Peyer's patch (tissue), 4 donors: ENCODE measurements around the gene PIK3C2G.

Experiments used
- POLR2A ChIP-seq, 2 donors: fragments of 450-650 bp; IDR thresholded peaks; one replicate each; pipeline ENCODE4 v1.5.1; 2017; ENCODE audit warnings: antibody characterized with exemption in 2 of 2, mild to moderate bottlenecking in 2 of 2, moderate library complexity in 2 of 2
- TF ChIP-seq, protein P1 (sequence below), 6 experiments: fragments of 450-650 bp in 4 of 6; fragments of 200-600 bp in 2 of 6; sonication (generic) in 1 of 6; IDR thresholded peaks; one replicate each; pipeline ENCODE4 v1.5.1; 2017 to 2019; ENCODE audit warnings: antibody characterized with exemption in 6 of 6, mild to moderate bottlenecking in 3 of 6, moderate library complexity in 1 of 6

DNA sequence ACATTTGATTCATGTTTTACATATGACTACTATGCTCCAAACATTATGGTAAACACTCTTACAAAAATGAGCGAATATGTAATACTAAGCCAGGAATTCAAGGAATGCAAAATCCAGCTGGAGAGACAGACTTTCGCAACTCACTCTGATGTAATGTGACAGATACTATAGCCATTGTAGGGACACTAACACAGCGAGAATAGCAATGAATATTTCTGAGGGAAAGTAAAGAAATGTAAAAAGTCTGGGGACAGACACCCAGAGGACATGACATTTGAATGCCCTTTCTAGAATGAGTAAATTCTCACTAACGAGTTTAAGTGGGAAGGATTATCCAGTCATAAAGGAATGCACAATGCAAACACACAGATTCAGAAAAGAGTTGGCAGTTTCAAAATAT lies 121.9 kb downstream of the PIK3C2G start:
- TF ChIP-seq, protein P1, sequence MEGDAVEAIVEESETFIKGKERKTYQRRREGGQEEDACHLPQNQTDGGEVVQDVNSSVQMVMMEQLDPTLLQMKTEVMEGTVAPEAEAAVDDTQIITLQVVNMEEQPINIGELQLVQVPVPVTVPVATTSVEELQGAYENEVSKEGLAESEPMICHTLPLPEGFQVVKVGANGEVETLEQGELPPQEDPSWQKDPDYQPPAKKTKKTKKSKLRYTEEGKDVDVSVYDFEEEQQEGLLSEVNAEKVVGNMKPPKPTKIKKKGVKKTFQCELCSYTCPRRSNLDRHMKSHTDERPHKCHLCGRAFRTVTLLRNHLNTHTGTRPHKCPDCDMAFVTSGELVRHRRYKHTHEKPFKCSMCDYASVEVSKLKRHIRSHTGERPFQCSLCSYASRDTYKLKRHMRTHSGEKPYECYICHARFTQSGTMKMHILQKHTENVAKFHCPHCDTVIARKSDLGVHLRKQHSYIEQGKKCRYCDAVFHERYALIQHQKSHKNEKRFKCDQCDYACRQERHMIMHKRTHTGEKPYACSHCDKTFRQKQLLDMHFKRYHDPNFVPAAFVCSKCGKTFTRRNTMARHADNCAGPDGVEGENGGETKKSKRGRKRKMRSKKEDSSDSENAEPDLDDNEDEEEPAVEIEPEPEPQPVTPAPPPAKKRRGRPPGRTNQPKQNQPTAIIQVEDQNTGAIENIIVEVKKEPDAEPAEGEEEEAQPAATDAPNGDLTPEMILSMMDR (IDR thresholded peaks at IDR 0.05), result no peak
- no peak for TF ChIP-seq POLR2A (IDR thresholded peaks at IDR 0.05)
